GM12891 (cell line): ENCODE data around the gene LPA.

ENCODE experiments used
- PAX5 ChIP-seq: IDR thresholded peaks from 2 replicates; pipeline ENCODE4 v1.6.1; 2011; ENCODE audit warnings: low read length, moderate library complexity, mild to moderate bottlenecking; ENCODE audit not compliant: insufficient read depth, severe bottlenecking
- POLR2A ChIP-seq: IDR thresholded peaks from 2 replicates; pipeline ENCODE4 v1.6.1; 2011; ENCODE audit warnings: low read depth, low read length, control low read depth
- POLR2AphosphoS5 ChIP-seq: IDR thresholded peaks from 2 replicates; pipeline ENCODE4 v1.6.1; 2011; ENCODE audit warnings: low read depth, low read length, control low read depth
- POU2F2 ChIP-seq: IDR thresholded peaks from 2 replicates; pipeline ENCODE4 v1.6.1; 2011; ENCODE audit warnings: low read depth, mild to moderate bottlenecking, control low read depth, low read length, moderate library complexity
- SPI1 ChIP-seq: IDR thresholded peaks from 2 replicates; pipeline ENCODE4 v1.6.1; 2011; ENCODE audit warnings: low read depth, low read length, control low read depth
- TAF1 ChIP-seq: IDR thresholded peaks from 2 replicates; pipeline ENCODE4 v1.6.1; 2011; ENCODE audit warnings: low read depth, low read length, control low read depth

GRCh38 chr6:160690458-160690857 is 26.4 kb upstream of the LPA start:
- no peak for TF ChIP-seq POLR2A
- TF ChIP-seq POLR2AphosphoS5 = no peak
- no peak for TF ChIP-seq PAX5
- TF ChIP-seq SPI1 = no peak
- no peak for TF ChIP-seq TAF1
- TF ChIP-seq POU2F2 = no peak
